ENCODE data around the gene ACVR1B. TPM values are rescaled to one million over a fixed set of nuclear protein-coding genes. Genes with fewer than 3 reads are reported as not detected.

Gene ACVR1B
- total RNA-seq, 1 donor from 2014 or later = 13.8 TPM

DNA sequence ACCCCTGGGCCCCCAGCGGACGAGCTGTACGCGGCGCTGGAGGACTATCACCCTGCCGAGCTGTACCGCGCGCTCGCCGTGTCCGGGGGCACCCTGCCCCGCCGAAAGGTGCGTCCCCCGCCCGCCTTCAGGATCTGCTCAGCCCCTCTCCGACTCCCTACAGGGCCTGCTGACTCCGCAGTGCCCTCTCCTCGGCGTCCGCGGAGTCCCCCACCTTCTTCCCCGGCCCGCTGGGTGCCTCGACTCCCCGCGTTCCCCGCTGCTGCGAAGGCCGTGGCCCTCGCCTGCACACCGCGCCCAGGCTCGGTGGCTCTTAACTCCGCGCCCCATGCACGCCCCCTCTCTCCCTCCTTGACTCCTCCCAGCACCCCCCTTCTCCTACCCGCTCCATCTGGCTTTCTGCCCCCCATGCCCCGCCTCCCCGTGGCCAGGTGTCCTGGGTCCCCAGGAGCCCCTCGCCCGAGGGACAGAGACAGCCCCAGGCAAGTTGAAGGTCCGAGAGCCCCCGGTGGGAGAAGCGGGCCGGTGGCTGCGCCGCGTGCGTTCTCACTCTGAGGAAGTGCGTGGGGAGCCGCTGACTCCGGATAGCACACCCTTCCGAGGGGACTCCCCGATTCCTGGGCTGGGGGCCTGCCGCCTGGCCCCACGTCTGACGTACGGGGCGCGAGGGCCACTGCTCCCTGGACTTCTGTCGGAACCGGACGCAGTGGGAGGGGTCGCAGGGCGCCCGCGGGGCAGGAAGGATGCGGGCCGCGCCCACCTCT lies 55.8 kb downstream of the ACVR1B start:
- Mint-ChIP-seq H3K9me3 (no peaks in the 10 kb centered on the region), H3K27ac (no peak overlapping the region), H3K36me3 (peaks cover 13% of the 10 kb centered on the region), H3K4me1 (peaks cover 56% of the 10 kb centered on the region), H3K27me3 (ENCODE audit: insufficient read depth, low read depth) (peaks cover 24% of the 10 kb centered on the region), H3K4me3 (peak overlapping the region; percentile 83)
- H3K9ac ChIP-seq = no peak overlapping the region
- TF ChIP-seq EZH2phosphoT487 (IDR thresholded peaks at IDR 0.05) = peak; percentile 90
- TF ChIP-seq EZH2 (IDR thresholded peaks at IDR 0.05) = peak; percentile 88
- TF ChIP-seq, protein P1, sequence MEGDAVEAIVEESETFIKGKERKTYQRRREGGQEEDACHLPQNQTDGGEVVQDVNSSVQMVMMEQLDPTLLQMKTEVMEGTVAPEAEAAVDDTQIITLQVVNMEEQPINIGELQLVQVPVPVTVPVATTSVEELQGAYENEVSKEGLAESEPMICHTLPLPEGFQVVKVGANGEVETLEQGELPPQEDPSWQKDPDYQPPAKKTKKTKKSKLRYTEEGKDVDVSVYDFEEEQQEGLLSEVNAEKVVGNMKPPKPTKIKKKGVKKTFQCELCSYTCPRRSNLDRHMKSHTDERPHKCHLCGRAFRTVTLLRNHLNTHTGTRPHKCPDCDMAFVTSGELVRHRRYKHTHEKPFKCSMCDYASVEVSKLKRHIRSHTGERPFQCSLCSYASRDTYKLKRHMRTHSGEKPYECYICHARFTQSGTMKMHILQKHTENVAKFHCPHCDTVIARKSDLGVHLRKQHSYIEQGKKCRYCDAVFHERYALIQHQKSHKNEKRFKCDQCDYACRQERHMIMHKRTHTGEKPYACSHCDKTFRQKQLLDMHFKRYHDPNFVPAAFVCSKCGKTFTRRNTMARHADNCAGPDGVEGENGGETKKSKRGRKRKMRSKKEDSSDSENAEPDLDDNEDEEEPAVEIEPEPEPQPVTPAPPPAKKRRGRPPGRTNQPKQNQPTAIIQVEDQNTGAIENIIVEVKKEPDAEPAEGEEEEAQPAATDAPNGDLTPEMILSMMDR (IDR thresholded peaks at IDR 0.05) = no peak
- peak overlapping the region; percentile 23 for H2AFZ ChIP-seq (replicated peaks)
- peaks cover 18% of the 10 kb centered on the region for H3F3A ChIP-seq (ENCODE audit: low read depth)
- no peak overlapping the region for H3K27ac ChIP-seq
- peaks cover 31% of the 10 kb centered on the region for H3K4me1 ChIP-seq
- no peaks in the 10 kb centered on the region for H3K36me3 ChIP-seq
- H4K20me1 ChIP-seq (ENCODE audit: low read depth) = no peaks in the 10 kb centered on the region
- peak overlapping the region; percentile 93 for H3K4me2 ChIP-seq
- no peaks in the 10 kb centered on the region for H3K9me3 ChIP-seq (ENCODE audit: low read depth)
- H3K4me3 ChIP-seq = peak overlapping the region; percentile 63
- H3K27me3 ChIP-seq = peaks cover 49% of the 10 kb centered on the region
- DNase-seq (ENCODE audit: low spot score) = peak; percentile 47
- H3K79me2 ChIP-seq (ENCODE audit: low read depth) = no peaks in the 10 kb centered on the region

DNA sequence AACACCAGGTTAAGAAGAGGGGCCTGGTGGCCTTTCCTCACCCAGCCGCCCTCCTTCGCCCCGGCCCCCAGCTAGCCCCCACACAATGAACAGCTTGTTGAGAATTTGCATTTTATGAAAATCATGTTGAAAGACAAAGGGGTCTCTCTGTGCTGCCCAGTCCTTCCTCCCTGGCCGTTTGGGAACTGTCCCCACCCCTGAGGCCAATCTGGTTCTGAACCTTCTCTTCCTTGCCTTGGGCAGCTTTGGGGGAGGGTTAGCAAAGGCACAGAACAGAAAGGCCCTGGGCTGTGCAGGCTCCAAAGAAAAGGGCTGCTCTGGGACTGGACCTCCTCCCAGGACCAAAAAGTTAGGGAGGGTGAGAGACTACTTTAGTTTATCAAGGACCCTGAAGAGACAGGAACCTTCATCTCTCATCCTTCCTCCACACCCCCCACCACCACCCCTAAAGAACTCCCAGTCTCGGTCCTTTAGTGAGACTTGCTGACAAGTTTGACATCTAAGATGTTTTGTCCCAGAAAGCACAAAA lies 56.5 kb downstream of the ACVR1B start:
- H3K9me3 Mint-ChIP-seq = no peaks in the 10 kb centered on the region
- Histone ChIP-seq H3K27ac (no peak overlapping the region), H3K4me3 (peak overlapping the region; percentile 63), H3K36me3 (no peaks in the 10 kb centered on the region), H3K4me1 (peaks cover 31% of the 10 kb centered on the region), H2AFZ (replicated peaks) (no peak overlapping the region), H3K79me2 (ENCODE audit: low read depth) (no peaks in the 10 kb centered on the region), H4K20me1 (ENCODE audit: low read depth) (no peaks in the 10 kb centered on the region), H3K9me3 (ENCODE audit: low read depth) (no peaks in the 10 kb centered on the region), H3K27me3 (peaks cover 49% of the 10 kb centered on the region), H3F3A (ENCODE audit: low read depth) (peaks cover 18% of the 10 kb centered on the region), H3K9ac (no peak overlapping the region), H3K4me2 (peak overlapping the region; percentile 93)
- H3K27ac Mint-ChIP-seq = no peak overlapping the region
- peak overlapping the region; percentile 75 for H3K4me3 Mint-ChIP-seq
- H3K27me3 Mint-ChIP-seq (ENCODE audit: insufficient read depth, low read depth) = peaks cover 24% of the 10 kb centered on the region
- H3K4me1 Mint-ChIP-seq = peaks cover 50% of the 10 kb centered on the region
- TF ChIP-seq, protein P1 (IDR thresholded peaks at IDR 0.05) = no peak
- TF ChIP-seq EZH2phosphoT487 (IDR thresholded peaks at IDR 0.05) (no peak), EZH2 (IDR thresholded peaks at IDR 0.05) (no peak)
- DNase-seq (ENCODE audit: low spot score) = no peak
- peaks cover 7% of the 10 kb centered on the region for H3K36me3 Mint-ChIP-seq

DNA sequence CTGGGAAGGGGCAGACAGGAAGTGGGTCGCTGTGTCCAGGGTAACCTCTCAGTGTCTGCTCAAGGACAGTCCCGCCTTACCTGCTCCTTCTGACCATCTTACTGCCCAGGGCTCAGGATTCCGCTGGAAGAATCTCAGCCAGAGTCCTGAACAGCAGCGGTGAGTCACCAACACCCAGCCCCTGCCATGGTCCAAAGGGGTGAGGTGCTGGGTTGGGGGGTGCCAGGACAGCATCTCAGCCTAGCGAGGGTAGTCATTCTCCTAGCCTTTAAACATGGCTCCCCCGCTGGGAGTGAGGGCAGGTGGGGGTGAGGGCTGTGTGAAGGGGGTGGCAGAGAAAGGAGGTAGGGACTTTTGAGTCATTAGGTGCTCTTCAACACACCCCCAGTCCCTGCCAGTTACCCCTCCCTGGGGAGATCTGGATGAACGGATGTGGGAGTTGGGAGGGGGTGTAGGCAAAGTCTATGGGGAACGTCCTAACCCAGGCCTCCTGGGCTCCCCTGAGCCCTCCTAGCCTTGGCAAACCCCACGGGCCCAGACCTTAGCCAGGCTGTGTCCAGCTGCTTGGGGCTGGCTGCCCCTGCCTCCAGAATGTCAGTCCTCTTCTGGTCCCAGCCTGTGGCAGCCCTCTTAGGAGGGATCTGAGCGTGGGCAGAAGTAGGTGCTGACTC lies 57.7 kb downstream of the ACVR1B start:
- Histone ChIP-seq H3K4me3 (no peak overlapping the region), H3K4me2 (peak overlapping the region; percentile 53)

More for the DNA sequence above, 57.7 kb downstream of the ACVR1B start:
- H3K79me2 ChIP-seq (ENCODE audit: low read depth) = no peaks in the 10 kb centered on the region
- H4K20me1 ChIP-seq (ENCODE audit: low read depth) = peaks cover 4% of the 10 kb centered on the region
- peaks cover 25% of the 10 kb centered on the region for H3K27me3 Mint-ChIP-seq (ENCODE audit: insufficient read depth, low read depth)
- H3K9me3 Mint-ChIP-seq = no peaks in the 10 kb centered on the region
- H3K9me3 ChIP-seq (ENCODE audit: low read depth) = no peaks in the 10 kb centered on the region
- H3K4me3 Mint-ChIP-seq = peak overlapping the region; percentile 41
- peaks cover 58% of the 10 kb centered on the region for H3K27me3 ChIP-seq
- no peaks in the 10 kb centered on the region for H3K36me3 ChIP-seq
- H3K27ac Mint-ChIP-seq = peak overlapping the region; percentile 78
- DNase-seq (ENCODE audit: low spot score) = no peak
- H2AFZ ChIP-seq (replicated peaks) = no peak overlapping the region
- TF ChIP-seq EZH2phosphoT487 (IDR thresholded peaks at IDR 0.05) (no peak), EZH2 (IDR thresholded peaks at IDR 0.05) (no peak)
- TF ChIP-seq, protein P1 (IDR thresholded peaks at IDR 0.05) = no peak
- no peak overlapping the region for H3K27ac ChIP-seq
- H3K9ac ChIP-seq = no peak overlapping the region
- peaks cover 27% of the 10 kb centered on the region for H3F3A ChIP-seq (ENCODE audit: low read depth)
- peaks cover 33% of the 10 kb centered on the region for H3K4me1 ChIP-seq
- peaks cover 40% of the 10 kb centered on the region for H3K4me1 Mint-ChIP-seq
- H3K36me3 Mint-ChIP-seq = peaks cover 12% of the 10 kb centered on the region
